GM15510 (cell line): ENCODE data around the gene XIAP.

Experiments used
- POLR2A ChIP-seq: IDR thresholded peaks from 3 replicates; pipeline ENCODE4 v1.6.1; 2011; ENCODE audit warnings: borderline replicate concordance; ENCODE audit not compliant: insufficient read length; ENCODE audit errors: extremely low read depth

The XIAP gene

GRCh38 chrX:123871309-123871708, 11.5 kb downstream of the XIAP start:
- no peak for TF ChIP-seq POLR2A

- no peak for TF ChIP-seq POLR2A
Measured at GRCh38 chrX:123873956-123874355, 14.1 kb downstream of the XIAP start.

DNA sequence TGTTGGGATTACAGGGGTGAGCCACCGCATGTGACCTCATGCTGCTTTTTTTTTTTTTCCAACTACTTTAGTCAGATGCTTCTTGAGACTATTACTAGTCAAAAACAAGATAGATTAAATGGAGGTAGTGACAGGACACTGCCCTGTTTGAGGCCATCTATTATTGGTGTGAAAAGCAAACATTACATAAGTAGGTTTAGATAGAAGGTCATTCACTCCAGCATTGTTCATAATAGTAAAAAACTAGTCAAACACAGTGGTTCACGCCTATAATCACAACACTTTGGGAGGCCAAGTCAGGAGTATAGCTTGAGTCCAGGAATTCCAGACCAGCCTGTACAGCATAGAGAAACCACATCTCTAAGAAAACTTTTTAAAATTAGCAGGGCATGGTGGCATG, 16.3 kb downstream of the XIAP start:
- TF ChIP-seq POLR2A: no peak

DNA sequence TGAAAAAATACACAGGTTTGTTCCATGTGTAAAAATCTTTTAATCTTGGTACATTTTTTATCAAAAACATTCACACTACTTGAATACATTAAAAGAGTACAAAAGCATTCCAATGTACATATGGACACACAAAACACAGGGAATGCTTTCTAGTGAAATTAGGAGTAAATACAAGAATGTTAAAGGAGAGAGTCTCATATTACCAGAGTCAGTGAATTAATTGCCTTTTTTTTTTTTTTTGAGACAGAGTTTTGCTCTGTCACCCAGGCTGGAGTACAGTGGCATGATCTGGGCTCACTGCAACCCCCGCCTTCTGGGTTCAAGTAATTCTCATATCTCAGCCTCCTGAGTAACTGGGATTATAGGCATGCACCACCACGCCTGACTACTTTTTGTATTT, 17.0 kb downstream of the XIAP start:
- TF ChIP-seq POLR2A: no peak

- TF ChIP-seq POLR2A: no peak
Measured at GRCh38 chrX:123878252-123878721, 18.4 kb downstream of the XIAP start.

DNA sequence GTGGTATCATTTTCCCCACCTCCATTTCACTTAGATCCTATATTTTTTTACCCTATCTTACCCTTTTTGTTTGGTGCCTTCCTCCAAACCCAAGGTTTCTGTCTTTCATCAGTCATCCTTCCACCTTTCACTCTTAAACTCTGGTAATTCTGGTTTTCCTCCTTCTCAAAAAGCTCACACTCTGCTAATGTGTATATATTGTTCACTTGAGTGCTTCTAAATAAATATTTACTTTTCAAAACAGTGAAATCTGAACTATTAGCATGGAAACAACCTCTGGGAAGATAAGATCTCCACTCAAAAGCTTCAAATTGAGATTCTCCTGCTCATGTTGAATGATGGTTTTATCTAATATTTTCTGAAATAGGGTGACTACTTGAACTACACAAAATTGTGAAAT, 21.5 kb downstream of the XIAP start:
- TF ChIP-seq POLR2A: no peak

DNA sequence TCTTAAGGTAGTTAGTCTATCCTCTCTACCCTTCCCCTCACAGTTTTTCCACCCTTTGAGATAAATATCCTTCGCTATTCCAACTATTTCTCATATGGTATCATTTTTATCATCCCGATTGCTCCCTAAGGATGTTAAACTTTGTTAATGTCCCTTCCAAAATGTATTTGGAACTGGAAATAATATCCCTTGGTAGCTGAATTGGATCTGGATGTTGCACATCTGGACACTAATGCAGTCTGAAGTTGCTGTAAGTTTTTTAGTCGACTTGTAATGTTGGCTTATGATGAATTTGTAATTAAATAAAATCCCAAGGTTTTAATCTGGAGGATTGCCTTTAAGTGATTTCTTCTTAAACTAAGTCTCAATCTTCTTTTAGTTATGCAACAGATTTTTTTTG, 22.5 kb downstream of the XIAP start:
- TF ChIP-seq POLR2A: no peak

DNA sequence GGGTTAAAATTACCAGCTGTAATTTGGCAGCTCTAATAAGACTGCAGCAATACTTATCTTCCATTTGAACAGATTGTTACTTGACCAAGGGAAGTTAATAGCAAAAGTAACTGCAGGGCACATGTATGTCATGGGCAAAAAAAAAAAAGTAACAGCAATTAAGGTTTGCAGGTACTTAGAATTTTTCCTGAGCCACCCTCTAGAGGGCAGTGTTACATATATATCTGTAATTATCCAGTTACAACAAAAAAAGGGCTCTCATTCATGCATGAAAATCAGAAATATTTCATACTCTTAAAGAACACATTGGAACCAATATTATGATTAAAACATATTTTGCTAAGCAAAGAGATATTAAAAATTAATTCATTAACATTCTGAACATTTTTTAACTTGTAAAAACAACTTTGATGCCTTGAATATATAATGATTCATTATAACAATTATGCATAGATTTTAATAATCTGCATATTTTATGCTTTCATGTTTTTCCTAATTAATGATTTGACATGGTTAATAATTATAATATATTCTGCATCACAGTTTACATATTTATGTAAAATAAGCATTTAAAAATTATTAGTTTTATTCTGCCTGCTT, 25.1 kb downstream of the XIAP start:
- no peak for TF ChIP-seq POLR2A

DNA sequence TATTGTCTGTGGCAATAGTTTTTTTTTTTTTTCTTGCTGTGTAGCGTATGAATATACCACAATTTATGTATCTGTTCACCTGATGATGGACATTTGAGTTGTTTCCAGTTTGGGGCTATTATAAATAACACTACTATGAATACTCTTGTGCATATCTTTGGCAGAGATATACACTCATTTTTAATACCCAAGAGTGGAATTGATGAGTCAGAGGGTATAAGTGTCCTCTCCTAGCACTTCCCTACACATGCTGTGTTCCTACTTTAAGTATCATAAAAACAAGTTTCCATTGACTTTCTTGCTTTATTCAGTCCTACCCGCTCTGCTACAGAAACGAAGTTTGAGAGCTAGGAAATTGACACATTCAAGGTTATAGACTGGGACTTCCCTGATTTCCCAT, 39.8 kb downstream of the XIAP start:
- TF ChIP-seq POLR2A: no peak

- TF ChIP-seq POLR2A: no peak
Measured at GRCh38 chrX:123905332-123905731, 45.5 kb downstream of the XIAP start.

DNA sequence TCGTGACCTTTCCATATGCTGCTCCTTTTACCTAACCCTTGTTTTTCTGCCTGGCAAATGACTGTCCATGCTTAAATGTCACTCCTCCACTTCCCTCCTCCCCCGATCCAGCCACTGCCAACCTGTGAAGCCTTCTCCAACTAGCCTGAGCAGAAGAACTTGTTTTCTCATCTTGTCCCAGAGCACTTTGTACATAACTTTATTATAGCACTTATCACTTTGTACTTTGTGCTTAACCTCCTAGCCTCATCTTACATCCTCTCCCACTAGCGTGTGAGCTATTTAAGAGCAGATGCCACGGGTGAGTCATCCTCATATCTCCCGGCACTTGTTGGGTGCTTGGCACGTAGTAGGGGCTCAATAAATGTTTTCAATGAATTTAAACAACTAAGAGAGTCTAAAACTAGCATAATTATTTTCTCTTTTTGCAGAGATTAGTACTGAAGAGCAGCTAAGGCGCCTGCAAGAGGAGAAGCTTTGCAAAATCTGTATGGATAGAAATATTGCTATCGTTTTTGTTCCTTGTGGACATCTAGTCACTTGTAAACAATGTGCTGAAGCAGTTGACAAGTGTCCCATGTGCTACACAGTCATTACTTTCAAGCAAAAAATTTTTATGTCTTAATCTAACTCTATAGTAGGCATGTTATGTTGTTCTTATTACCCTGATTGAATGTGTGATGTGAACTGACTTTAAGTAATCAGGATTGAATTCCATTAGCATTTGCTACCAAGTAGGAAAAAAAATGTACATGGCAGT, 46.9 kb downstream of the XIAP start:
- TF ChIP-seq POLR2A: no peak

DNA sequence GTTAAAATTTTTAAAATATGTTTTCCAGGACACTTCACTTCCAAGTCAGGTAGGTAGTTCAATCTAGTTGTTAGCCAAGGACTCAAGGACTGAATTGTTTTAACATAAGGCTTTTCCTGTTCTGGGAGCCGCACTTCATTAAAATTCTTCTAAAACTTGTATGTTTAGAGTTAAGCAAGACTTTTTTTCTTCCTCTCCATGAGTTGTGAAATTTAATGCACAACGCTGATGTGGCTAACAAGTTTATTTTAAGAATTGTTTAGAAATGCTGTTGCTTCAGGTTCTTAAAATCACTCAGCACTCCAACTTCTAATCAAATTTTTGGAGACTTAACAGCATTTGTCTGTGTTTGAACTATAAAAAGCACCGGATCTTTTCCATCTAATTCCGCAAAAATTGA, 49.7 kb downstream of the XIAP start:
- TF ChIP-seq POLR2A: no peak

DNA sequence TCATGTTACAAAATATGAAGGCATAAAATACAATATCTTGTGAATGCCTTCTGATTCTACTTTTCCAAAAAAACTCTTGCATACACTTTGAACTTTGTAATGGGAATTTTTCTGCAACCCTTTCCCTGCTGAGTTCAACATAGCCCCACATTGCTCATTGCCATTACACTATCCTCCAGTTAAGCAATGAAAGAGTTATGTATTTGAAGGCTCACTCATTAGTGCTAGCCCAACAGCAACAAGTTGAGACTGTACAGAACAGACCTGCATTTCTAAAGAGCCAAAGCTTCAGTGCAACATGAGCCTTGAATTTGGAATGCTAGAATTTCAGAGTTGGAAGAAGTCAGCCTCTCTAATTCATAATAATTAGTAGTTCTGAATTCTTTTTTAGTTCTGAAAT, 57.2 kb downstream of the XIAP start:
- TF ChIP-seq POLR2A: no peak

DNA sequence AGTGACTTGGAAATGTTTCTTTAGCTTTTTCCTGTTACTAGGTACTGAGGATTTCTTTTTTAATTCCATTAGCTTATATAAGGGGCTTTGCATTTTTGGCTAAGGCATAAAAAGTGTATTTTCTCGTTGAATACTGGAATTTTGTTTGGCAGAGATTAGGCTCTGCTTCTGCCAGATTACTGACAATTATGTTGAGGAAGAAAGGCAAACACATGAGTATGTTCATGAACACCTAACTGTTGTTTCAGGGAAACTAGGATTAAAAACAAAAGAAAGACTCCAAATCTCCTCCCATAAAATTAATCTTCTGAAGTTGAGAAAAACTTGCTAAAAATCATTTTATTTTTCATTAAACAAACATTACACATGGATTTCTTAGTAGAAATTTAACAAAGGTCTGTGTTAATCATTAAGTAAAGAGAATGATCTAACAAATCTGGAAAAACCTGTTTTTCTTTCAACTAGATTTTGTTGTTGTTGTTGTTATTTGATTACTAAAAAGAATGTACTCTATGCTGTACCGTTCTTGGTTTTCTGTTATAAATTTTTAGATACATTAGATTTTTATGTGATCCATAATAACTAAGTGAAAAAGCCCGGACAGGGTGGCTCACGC, 58.4 kb downstream of the XIAP start:
- no peak for TF ChIP-seq POLR2A

- no peak for TF ChIP-seq POLR2A
Measured at GRCh38 chrX:123920105-123920785, 60.4 kb downstream of the XIAP start.
